Measurements from ENCODE around the gene HS3ST2. TPM values are rescaled to one million over a fixed set of nuclear protein-coding genes. Genes with fewer than 3 reads are reported as not detected.
"Not testable (repeated sequence)": the region's sequence is repeated elsewhere in the genome, so short reads cannot be mapped to it uniquely, and the experiment has no call there.

Gene HS3ST2
- total RNA-seq, 1 donor from 2014 or later, result not detected

DNA sequence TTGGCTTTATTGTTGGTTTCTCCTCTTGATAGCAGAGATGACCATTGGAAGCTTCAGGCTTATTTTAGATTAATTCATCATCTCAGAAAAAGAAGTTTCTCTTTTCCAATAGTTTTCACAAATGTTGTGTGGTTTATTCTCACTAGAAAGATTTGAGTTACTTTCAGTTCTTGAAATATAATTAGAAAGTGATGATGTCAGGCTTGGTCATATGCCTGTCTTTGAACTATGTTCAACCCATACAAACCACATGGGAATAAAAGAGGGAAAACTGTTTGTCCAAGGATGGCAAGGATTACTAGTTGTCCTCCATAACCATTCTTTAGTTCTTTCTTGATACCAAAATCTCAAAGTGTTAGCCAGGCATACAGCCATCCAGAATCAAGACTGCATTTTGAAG is 3.7 kb upstream of the HS3ST2 start:
- DNase-seq (ENCODE audit: low read depth), result no peak
- H3K4me3 ChIP-seq (ENCODE audit: low read depth, low read length), result no peak overlapping the region
- TF ChIP-seq, protein P1, sequence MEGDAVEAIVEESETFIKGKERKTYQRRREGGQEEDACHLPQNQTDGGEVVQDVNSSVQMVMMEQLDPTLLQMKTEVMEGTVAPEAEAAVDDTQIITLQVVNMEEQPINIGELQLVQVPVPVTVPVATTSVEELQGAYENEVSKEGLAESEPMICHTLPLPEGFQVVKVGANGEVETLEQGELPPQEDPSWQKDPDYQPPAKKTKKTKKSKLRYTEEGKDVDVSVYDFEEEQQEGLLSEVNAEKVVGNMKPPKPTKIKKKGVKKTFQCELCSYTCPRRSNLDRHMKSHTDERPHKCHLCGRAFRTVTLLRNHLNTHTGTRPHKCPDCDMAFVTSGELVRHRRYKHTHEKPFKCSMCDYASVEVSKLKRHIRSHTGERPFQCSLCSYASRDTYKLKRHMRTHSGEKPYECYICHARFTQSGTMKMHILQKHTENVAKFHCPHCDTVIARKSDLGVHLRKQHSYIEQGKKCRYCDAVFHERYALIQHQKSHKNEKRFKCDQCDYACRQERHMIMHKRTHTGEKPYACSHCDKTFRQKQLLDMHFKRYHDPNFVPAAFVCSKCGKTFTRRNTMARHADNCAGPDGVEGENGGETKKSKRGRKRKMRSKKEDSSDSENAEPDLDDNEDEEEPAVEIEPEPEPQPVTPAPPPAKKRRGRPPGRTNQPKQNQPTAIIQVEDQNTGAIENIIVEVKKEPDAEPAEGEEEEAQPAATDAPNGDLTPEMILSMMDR (conservative IDR thresholded peaks at IDR 0.05; ENCODE audit: low read depth, low read length), result no peak

DNA sequence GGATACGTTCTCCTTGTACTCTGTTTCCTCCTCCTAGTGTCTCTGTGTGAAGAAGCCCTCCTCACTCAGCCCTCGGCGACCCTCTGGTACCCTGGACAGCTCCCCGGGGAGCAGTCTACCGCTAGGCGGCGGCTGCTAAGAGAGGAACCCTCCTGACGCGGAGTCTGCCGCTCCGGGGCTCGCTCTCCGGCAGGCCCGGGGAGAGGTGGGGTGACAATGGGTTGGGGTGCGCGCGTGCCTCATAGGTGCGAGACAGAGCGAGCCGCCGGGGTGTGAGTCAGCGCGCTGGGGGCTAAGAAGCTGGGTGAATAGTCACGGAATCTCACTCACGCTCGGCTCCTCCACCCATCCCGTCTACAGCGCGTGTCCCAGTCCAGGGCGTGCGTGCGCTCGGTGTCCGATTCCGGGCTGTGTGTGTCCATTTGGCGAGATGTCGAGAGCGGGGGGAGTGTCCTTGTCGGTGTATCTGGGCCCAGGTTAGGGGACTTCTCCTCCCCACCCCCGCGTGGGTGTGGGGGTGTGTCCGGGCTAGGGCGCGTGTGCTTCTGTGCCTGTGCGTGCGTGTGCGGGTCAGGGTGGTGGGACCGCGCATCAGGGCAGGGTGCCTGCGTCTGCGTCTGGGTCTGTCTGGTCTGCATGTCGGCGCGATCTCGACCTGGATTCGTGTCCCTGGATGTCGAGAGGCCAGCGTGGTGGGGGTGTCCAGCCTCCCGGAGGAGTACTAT is 577 bp upstream of the HS3ST2 start:
- peak overlapping the region; percentile 23 for H3K4me3 ChIP-seq (ENCODE audit: low read depth, low read length)
- TF ChIP-seq, protein P1 (conservative IDR thresholded peaks at IDR 0.05; ENCODE audit: low read depth, low read length), result peak; percentile 73
- no peak for DNase-seq (ENCODE audit: low read depth)

DNA sequence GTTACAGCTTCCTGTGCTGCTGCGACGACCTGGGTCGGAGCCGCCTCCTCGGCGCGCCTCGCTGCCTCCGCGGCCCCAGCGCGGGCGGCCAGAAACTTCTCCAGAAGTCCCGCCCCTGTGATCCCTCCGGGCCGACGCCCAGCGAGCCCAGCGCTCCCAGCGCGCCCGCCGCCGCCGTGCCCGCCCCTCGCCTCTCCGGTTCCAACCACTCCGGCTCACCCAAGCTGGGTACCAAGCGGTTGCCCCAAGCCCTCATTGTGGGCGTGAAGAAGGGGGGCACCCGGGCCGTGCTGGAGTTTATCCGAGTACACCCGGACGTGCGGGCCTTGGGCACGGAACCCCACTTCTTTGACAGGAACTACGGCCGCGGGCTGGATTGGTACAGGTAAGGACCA is 746 bp downstream of the HS3ST2 start:
- TF ChIP-seq, protein P1 (conservative IDR thresholded peaks at IDR 0.05; ENCODE audit: low read depth, low read length), result no peak
- no peak overlapping the region for H3K4me3 ChIP-seq (ENCODE audit: low read depth, low read length)
- no peak for DNase-seq (ENCODE audit: low read depth)

DNA sequence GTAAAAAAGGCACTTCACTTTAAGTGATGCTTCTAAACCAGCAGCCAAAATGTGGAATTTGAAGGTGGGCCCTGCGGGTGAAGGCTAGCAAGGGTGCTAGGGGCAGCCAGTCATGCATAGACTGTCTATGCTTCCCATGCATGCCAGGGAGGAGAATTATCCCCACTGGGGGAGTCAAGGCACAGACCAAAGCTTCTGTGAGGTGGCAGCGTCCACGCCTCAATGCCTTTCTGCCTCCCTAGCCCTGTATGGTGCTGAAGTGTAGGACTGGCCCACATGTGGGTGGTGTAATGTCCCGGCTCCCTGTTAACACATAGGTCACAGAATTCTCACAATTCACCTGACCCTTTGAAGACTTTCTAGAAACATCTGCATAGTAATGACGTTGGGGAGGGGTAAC is 1.9 kb downstream of the HS3ST2 start:
- no peak overlapping the region for H3K4me3 ChIP-seq (ENCODE audit: low read depth, low read length)
- DNase-seq (ENCODE audit: low read depth), result no peak
- TF ChIP-seq, protein P1 (conservative IDR thresholded peaks at IDR 0.05; ENCODE audit: low read depth, low read length), result no peak

DNA sequence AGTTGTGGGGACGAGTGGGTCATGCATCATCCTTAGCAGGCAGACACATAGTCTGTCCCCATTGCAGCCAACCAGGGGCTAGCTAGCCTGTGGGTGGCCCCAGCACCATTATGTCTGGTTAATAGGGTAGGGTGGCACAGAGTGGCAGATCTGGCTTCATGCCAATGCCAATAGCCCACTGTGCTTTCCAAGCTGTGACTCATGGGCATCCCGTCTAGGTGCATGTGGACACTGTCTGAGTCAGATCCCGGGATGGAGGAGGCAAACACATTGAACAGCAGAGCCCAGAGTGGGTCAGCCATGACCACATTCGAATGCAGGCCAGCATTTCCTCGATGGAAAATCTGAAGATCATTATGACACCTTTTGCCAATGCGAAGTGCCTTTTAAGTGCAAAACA is 2.5 kb downstream of the HS3ST2 start:
- H3K4me3 ChIP-seq (ENCODE audit: low read depth, low read length), result no peak overlapping the region
- TF ChIP-seq, protein P1 (conservative IDR thresholded peaks at IDR 0.05; ENCODE audit: low read depth, low read length), result no peak
- peak; percentile 20 for DNase-seq (ENCODE audit: low read depth)

DNA sequence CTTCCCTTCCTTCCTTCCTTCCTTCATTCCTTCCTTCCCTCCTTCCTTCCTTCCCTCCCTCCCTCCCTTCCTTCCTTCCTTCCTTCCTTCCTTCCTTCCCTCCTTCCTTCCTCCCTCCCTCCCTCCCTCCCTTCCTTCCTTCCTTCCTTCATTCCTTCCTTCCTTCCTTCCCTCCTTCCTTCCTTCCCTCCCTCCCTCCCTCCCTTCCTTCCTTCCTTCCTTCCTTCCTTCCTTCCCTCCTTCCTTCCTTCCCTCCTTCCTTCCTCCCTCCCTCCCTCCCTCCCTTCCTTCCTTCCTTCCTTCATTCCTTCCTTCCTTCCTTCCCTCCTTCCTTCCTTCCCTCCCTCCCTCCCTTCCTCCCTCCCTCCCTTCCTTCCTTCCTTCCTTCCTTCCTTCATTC is 4.8 kb downstream of the HS3ST2 start:
- not testable (repeated sequence) for H3K4me3 ChIP-seq (ENCODE audit: low read depth, low read length); DNase-seq (ENCODE audit: low read depth)

DNA sequence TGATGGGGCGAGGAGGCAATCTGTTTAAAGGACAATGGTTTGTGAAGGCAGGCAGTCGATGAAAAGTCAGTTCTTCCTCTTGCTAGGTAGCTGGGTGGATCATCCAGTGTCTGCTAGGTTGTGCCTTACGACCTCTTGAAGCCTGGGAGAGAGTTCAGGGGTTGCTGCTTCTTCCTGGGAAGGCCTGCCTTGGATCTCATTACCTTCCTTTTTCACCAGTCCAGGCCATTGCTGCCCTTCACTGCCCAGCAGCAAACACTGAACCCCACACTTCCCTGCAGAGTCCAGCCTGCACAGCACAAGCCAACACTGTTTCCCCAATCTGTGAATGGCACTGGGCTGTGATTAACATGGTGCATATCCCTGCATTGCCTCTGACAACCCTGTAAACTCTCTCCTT is 24.7 kb downstream of the HS3ST2 start:
- H3K4me3 ChIP-seq (ENCODE audit: low read depth, low read length), result no peak overlapping the region
- DNase-seq (ENCODE audit: low read depth), result no peak
- TF ChIP-seq, protein P1 (conservative IDR thresholded peaks at IDR 0.05; ENCODE audit: low read depth, low read length), result no peak

DNA sequence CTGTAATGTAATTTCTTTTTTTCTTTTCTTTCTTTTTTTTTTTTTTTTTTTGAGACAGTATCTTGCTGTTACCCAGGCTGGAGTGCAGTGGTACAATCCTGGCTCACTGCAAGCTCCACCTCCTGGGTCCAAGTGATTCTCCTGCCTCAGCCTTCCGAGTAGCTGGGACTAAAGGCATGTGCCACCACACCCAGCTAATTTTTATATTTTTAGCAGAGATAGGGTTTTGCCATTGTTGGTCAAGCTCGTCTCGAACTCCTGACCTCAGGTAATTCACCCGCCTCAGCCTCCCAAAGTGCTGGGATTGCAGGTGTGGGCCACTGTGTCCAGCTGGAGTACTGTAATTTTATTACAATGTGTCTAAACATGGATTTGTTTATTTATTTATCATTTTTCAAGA is 28.1 kb downstream of the HS3ST2 start:
- DNase-seq (ENCODE audit: low read depth); H3K4me3 ChIP-seq (ENCODE audit: low read depth, low read length): not testable (repeated sequence)

Data from epithelial cell of proximal tubule (primary cell).